ENCODE measurements around the gene DEFB110.

Gene DEFB110

GRCh38 chr6:50021894-50022293, at the start of gene DEFB110:
DEFB110 (minus strand) TSS chr6:50021994; CDS start chr6:50021935, 59 bp downstream.
- DNase-seq = no peak

- no peak for DNase-seq
These were observed 48.3 kb upstream of the DEFB110 start for GRCh38 chr6:50070101-50070500.

- no peak for DNase-seq
These were observed 40.3 kb upstream of the DEFB110 start for GRCh38 chr6:50062051-50062450.

- no peak for DNase-seq
These were observed 34.4 kb upstream of the DEFB110 start for GRCh38 chr6:50056242-50056641.

- DNase-seq = no peak
These were observed 28.0 kb upstream of the DEFB110 start, which contains the start of gene DEFB112 for GRCh38 chr6:50049829-50050228. DEFB112 (minus strand) TSS chr6:50049929; CDS start chr6:50049869, 60 bp downstream.

GRCh38 chr6:50047026-50047425, 25.2 kb upstream of the DEFB110 start:
- DNase-seq = no peak

- DNase-seq = peak; percentile 72
These were observed 9.2 kb upstream of the DEFB110 start for GRCh38 chr6:50030777-50031562.

GRCh38 chr6:50030350-50030749, 8.6 kb upstream of the DEFB110 start:
- DNase-seq = no peak

- DNase-seq = no peak
These were observed 3.5 kb upstream of the DEFB110 start for GRCh38 chr6:50025258-50025657.

- no peak for DNase-seq
These were observed 14.0 kb downstream of the DEFB110 start for GRCh38 chr6:50007819-50008218.

- DNase-seq = no peak
These were observed 18.7 kb downstream of the DEFB110 start for GRCh38 chr6:50003139-50003538.

- no peak for DNase-seq
These were observed 26.5 kb downstream of the DEFB110 start for GRCh38 chr6:49995278-49995677.

GRCh38 chr6:49988900-49989299, 32.9 kb downstream of the DEFB110 start:
- no peak for DNase-seq

GRCh38 chr6:49987749-49988148, 34.0 kb downstream of the DEFB110 start:
- DNase-seq = no peak

- no peak for DNase-seq
These were observed 35.2 kb downstream of the DEFB110 start for GRCh38 chr6:49986551-49986950.

- DNase-seq = no peak
These were observed 39.7 kb downstream of the DEFB110 start for GRCh38 chr6:49982046-49982445.

GRCh38 chr6:49980898-49981297, 40.9 kb downstream of the DEFB110 start:
- no peak for DNase-seq

GRCh38 chr6:49979584-49979983, 42.2 kb downstream of the DEFB110 start:
- DNase-seq = no peak

- no peak for DNase-seq
These were observed 43.2 kb downstream of the DEFB110 start for GRCh38 chr6:49978332-49979226.

GRCh38 chr6:49969605-49970004, 52.2 kb downstream of the DEFB110 start, which contains the start of gene DEFB113:
DEFB113 (minus strand) TSS chr6:49969625; CDS start chr6:49969625, 0 bp downstream.
- no peak for DNase-seq
